ENCODE data around the gene GPC1. TPM values are rescaled to one million over a fixed set of nuclear protein-coding genes. Genes with fewer than 3 reads are reported as not detected.

Gene GPC1
- total RNA-seq, 2 experiments from 2014 or later: 0.83 to 1.2 TPM

DNA sequence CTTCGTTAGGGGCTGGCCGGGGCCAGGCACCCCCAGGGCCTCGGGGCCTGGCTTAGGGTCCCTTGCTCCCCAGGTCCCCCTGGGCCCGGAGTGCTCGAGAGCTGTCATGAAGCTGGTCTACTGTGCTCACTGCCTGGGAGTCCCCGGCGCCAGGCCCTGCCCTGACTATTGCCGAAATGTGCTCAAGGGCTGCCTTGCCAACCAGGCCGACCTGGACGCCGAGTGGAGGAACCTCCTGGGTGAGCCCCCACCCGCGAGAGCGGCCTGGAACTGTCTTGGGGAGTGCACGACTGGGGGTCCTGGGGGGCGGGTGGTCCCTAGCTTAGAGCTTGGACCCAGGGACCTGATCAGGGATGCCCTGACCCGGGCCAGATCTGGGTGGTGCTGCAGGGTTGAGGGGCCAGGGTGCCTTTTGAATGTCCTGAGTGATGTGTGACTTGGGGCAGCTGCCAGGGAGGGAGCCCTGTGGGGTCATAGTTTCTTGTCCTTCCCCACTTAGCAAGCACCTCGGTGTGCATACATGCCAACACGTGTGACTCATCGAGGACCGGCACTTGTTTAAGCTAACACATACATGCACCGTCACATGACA is 27.9 kb downstream of the GPC1 start:
- Mint-ChIP-seq H3K36me3 (ENCODE audit: low read depth) (no peaks in the 10 kb centered on the region), H3K27me3 (no peaks in the 10 kb centered on the region), H3K27ac (no peak overlapping the region), H3K4me1 (ENCODE audit: low read depth) (no peaks in the 10 kb centered on the region), H3K4me3 (no peak overlapping the region), H3K9me3 (no peaks in the 10 kb centered on the region)
- intact Hi-C loops (cut with micrococcal nuclease): no loop called here
- no peak for ATAC-seq
- ChIA-PET CTCF (no interaction called here), POLR2A (no interaction called here)
- no peak for DNase-seq
- TF ChIP-seq, protein P1, sequence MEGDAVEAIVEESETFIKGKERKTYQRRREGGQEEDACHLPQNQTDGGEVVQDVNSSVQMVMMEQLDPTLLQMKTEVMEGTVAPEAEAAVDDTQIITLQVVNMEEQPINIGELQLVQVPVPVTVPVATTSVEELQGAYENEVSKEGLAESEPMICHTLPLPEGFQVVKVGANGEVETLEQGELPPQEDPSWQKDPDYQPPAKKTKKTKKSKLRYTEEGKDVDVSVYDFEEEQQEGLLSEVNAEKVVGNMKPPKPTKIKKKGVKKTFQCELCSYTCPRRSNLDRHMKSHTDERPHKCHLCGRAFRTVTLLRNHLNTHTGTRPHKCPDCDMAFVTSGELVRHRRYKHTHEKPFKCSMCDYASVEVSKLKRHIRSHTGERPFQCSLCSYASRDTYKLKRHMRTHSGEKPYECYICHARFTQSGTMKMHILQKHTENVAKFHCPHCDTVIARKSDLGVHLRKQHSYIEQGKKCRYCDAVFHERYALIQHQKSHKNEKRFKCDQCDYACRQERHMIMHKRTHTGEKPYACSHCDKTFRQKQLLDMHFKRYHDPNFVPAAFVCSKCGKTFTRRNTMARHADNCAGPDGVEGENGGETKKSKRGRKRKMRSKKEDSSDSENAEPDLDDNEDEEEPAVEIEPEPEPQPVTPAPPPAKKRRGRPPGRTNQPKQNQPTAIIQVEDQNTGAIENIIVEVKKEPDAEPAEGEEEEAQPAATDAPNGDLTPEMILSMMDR (IDR thresholded peaks at IDR 0.05): no peak

DNA sequence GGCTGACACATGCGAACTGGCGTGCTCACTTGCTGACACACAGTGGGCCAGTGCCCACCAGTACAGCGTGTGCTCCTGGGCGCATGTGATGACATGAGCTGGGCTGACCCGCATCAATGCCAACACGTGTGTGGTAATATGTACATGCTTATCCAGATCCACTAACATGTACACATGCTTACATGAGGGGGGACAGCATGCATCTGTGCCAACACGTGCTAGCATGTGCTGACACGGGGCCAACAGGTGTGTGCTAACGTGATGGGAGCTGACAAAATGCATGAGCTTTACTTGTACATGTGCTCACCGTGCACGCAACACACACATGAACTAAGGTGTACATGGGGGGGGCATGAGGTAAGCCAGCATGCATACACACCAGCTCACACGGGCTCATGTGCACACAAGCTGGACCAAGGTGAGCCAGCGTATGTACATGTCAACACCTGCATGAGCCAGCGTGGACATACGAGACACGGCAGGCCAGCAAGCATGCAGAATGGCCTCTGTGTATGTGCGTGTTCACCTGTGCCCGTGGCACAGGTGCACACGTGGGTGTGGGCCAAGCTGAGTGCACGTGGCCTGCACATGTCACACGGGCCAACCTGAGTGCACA is 28.5 kb downstream of the GPC1 start:
- no peaks in the 10 kb centered on the region for H3K27me3 Mint-ChIP-seq
- no peaks in the 10 kb centered on the region for H3K9me3 Mint-ChIP-seq
- ChIA-PET CTCF (no interaction called here), POLR2A (no interaction called here)
- ATAC-seq (no peak), DNase-seq (no peak)
- H3K4me1 Mint-ChIP-seq (ENCODE audit: low read depth): no peaks in the 10 kb centered on the region
- TF ChIP-seq, protein P1 (IDR thresholded peaks at IDR 0.05): no peak
- no peak overlapping the region for H3K4me3 Mint-ChIP-seq
- no peak overlapping the region for H3K27ac Mint-ChIP-seq
- intact Hi-C loops (cut with micrococcal nuclease): no loop called here
- H3K36me3 Mint-ChIP-seq (ENCODE audit: low read depth): no peaks in the 10 kb centered on the region

DNA sequence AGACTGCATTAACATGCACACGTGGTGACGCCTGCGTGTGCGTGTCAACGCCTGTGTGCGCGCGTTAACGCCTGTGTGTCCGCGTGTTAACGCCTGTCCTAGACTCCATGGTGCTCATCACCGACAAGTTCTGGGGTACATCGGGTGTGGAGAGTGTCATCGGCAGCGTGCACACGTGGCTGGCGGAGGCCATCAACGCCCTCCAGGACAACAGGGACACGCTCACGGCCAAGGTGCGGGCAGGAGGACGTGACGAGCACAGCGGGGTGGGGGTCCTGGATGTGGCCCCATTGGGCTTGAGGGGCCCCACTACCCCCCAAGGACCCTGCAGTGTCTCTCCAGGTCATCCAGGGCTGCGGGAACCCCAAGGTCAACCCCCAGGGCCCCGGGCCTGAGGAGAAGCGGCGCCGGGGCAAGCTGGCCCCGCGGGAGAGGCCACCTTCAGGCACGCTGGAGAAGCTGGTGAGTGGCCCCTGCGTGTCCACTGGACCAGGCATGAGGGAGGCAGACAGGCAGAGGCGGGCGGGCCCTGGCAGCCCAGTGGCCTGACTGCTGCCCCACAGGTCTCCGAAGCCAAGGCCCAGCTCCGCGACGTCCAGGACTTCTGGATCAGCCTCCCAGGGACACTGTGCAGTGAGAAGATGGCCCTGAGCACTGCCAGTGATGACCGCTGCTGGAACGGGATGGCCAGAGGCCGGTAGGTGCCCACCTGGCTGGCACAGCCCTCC is 29.2 kb downstream of the GPC1 start:
- ATAC-seq (no peak), DNase-seq (no peak)
- CTCF ChIA-PET: no interaction called here
- H3K4me1 Mint-ChIP-seq (ENCODE audit: low read depth): no peaks in the 10 kb centered on the region
- H3K9me3 Mint-ChIP-seq: no peaks in the 10 kb centered on the region
- intact Hi-C loops (cut with micrococcal nuclease): no loop called here
- no peak overlapping the region for H3K4me3 Mint-ChIP-seq
- POLR2A ChIA-PET: no interaction called here
- TF ChIP-seq, protein P1 (IDR thresholded peaks at IDR 0.05): no peak
- H3K36me3 Mint-ChIP-seq (ENCODE audit: low read depth): no peaks in the 10 kb centered on the region
- H3K27ac Mint-ChIP-seq: no peak overlapping the region
- H3K27me3 Mint-ChIP-seq: no peaks in the 10 kb centered on the region

DNA sequence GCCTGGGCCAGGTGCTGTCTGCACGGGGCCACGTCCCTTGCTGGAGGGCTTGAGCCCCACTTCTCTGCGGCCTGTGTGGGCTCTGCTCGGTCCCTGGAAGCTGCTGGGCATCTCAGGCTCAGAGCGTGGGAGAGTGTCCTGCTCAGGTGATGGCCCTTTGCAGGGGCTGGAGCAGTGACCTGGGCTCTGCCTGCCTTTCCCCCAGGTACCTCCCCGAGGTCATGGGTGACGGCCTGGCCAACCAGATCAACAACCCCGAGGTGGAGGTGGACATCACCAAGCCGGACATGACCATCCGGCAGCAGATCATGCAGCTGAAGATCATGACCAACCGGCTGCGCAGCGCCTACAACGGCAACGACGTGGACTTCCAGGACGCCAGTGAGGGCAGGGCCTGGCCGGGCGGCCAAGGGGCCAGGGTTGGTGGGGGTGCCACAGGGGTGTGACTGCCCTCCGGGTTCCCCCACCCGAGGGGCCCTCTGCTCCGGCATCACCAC is 29.9 kb downstream of the GPC1 start:
- H3K27ac Mint-ChIP-seq: no peak overlapping the region
- TF ChIP-seq, protein P1 (IDR thresholded peaks at IDR 0.05): no peak
- intact Hi-C loops (cut with micrococcal nuclease): no loop called here
- no peaks in the 10 kb centered on the region for H3K27me3 Mint-ChIP-seq
- POLR2A ChIA-PET: no interaction called here
- H3K4me1 Mint-ChIP-seq (ENCODE audit: low read depth): no peaks in the 10 kb centered on the region
- ATAC-seq (no peak), DNase-seq (no peak)
- no peaks in the 10 kb centered on the region for H3K9me3 Mint-ChIP-seq
- no peaks in the 10 kb centered on the region for H3K36me3 Mint-ChIP-seq (ENCODE audit: low read depth)
- no peak overlapping the region for H3K4me3 Mint-ChIP-seq
- CTCF ChIA-PET: no interaction called here

All from activated CD8-positive, alpha-beta T cell treated with anti-CD3 and anti-CD28 coated beads for 36 hours (primary cell).